OCI-LY1 (cell line): Measurements from ENCODE around the gene JADE3.

Experiments used
- EZH2 ChIP-seq: fragments of 200-600 bp; sonication (generic), shearing (Covaris generic); IDR thresholded peaks from 2 replicates; pipeline ENCODE4 v1.8.0; 2017; ENCODE audit warnings: borderline replicate concordance, mixed run types, mild to moderate bottlenecking, antibody characterized with exemption, low read length, moderate library complexity, mixed read lengths
- TF ChIP-seq, protein P1 (sequence below): fragments of 200-600 bp; sonication (generic), shearing (Covaris generic); IDR thresholded peaks from 2 replicates; pipeline ENCODE4 v1.5.1; 2017; ENCODE audit warnings: mild to moderate bottlenecking, antibody characterized with exemption, low read length, moderate library complexity, mixed read lengths

GRCh38 chrX:46910415-46910814 lies 1.8 kb upstream of the JADE3 start:
- TF ChIP-seq, protein P1, sequence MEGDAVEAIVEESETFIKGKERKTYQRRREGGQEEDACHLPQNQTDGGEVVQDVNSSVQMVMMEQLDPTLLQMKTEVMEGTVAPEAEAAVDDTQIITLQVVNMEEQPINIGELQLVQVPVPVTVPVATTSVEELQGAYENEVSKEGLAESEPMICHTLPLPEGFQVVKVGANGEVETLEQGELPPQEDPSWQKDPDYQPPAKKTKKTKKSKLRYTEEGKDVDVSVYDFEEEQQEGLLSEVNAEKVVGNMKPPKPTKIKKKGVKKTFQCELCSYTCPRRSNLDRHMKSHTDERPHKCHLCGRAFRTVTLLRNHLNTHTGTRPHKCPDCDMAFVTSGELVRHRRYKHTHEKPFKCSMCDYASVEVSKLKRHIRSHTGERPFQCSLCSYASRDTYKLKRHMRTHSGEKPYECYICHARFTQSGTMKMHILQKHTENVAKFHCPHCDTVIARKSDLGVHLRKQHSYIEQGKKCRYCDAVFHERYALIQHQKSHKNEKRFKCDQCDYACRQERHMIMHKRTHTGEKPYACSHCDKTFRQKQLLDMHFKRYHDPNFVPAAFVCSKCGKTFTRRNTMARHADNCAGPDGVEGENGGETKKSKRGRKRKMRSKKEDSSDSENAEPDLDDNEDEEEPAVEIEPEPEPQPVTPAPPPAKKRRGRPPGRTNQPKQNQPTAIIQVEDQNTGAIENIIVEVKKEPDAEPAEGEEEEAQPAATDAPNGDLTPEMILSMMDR = no peak
- no peak for TF ChIP-seq EZH2
